Activated T-helper 1 cell treated with anti-CD3 and anti-CD28 coated beads, Interleukin-2, amount 50 U/mL, for 16 hours (primary cell): ENCODE results near the gene BIN2.

Experiments used
- DNase-seq, 2 donors: peaks; one replicate each; pipeline ENCODE4 v3.0.0-alpha.2; 2020; ENCODE audit warnings: low read depth in 1 of 2, low spot score in 1 of 2

BIN2 gene

GRCh38 chr12:51323966-51324895 lies at the start of gene BIN2:
TSS of gene BIN2 (minus strand) at chr12:51324174. CDS start at chr12:51324102, 72 bp downstream.
- DNase-seq, result peak; percentile 42 to 52

- no peak for DNase-seq
Observed at GRCh38 chr12:51373187-51373586, 49.2 kb upstream of the BIN2 start.

- no peak for DNase-seq
Observed at GRCh38 chr12:51372021-51372420, 48.0 kb upstream of the BIN2 start.

- DNase-seq, result no peak
Observed at GRCh38 chr12:51371295-51371953, 47.5 kb upstream of the BIN2 start.

DNA sequence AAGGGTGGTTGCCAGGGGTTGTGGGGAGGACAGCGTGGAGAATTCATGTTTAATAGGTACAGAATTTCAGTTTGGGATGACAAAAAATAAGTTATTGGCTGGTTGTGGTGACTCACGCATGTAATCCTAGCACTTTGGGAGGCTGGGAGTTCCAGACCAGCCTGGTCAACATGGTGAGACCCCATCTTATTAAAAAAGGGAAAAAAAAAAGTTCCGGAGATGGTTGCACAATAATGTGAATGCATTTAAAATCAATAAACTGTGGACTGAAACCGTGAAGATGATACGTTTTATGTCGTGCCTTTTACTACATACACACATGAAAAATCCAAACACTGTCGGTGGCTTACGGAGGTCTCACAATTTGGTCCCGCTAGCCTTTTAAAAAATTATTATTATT lies 46.7 kb upstream of the BIN2 start:
- DNase-seq, result no peak

GRCh38 chr12:51369581-51369980 lies 45.6 kb upstream of the BIN2 start:
- no peak for DNase-seq

DNA sequence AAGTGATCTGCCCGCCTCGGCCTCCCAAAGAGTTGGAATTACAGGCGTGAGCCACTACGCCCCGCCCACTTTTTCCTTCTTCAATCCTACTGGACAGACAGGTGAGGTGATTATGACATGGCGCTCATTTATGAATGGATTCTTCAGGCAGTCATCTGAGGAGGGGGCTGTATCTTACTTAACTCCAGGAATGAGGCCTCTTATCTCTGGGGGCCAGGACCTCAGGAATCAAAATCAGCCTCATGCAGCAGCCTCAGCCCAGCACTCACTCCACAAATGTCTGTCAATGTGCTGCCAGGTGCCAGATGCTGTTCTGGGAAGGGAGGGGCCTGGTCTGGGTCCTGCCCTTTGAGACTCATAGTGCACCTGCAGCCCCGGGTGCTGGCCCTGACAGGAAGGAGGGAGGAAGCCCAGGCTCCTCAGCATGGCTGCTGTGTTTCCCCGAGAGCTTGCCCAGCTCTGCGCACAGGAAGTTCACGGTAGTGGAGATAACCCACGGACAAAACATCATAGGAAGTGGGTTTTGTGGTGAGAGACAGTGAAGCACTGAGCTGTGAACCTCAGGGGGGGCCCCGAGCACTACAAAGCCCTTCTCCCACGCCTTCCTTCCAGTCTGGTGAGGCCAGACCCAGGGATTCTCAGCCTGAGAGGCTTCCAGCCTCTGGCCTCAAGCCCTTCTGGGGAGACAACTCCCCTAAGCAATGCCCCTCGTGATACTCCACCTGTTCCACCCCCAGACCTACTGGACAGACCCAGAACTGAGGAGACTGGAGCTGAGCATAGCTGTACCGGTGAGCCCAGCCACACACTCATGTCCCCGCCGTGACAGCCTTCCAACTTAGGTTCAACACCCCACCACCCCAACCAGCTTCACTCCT lies 44.9 kb upstream of the BIN2 start:
- DNase-seq, result peak; percentile 68 to 74

GRCh38 chr12:51365276-51365675 lies 41.3 kb upstream of the BIN2 start:
- no peak for DNase-seq

GRCh38 chr12:51364001-51364400 lies 40.0 kb upstream of the BIN2 start:
- DNase-seq, result no peak

DNA sequence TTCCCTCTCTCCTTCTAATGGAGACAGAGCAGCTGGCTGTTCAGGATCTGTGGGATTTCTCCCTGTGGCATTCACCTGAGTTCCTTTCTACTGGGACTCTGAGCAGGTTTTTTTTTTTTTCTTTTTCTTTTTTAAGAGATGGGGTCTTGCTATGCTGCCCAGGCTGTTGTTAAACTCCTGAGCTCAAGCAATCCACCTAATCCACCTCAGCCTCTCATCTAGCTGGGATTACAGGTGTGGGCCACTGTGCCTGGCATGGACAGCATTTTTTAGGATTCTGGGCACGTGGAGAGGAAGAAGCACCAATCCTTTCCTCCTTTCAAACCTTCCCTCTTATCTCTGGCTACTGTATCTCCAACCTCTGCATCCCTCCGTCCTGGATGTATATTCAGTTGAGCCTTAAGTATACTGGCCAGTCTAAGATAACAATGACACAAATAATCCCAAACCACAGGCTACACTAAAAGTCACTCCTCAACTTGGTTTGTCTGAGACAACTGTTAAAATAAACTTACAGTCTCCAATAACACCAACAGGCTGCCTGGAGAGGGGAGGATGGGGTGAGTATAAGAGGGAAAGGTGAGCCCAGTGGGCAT lies 38.9 kb upstream of the BIN2 start:
- DNase-seq, result no peak

DNA sequence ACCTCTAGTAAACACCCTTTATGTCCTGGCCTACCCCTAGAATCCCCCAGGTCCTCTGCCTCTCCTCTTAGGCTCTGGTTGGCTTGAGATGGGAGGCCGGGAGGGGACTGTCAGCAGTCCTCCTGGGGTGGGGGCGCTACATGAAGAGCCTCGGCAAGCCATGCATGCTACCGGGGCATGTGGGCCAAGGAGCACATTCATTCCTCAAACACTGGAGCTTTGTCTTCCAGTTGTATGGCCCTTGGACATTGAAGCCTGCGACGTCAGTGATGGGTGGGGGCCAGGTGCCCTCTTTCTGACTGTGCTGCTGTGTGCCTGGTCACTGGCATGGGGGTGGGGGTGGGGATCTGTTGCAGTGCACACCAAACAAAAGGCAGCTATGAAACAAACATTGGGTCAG lies 38.3 kb upstream of the BIN2 start:
- no peak for DNase-seq

DNA sequence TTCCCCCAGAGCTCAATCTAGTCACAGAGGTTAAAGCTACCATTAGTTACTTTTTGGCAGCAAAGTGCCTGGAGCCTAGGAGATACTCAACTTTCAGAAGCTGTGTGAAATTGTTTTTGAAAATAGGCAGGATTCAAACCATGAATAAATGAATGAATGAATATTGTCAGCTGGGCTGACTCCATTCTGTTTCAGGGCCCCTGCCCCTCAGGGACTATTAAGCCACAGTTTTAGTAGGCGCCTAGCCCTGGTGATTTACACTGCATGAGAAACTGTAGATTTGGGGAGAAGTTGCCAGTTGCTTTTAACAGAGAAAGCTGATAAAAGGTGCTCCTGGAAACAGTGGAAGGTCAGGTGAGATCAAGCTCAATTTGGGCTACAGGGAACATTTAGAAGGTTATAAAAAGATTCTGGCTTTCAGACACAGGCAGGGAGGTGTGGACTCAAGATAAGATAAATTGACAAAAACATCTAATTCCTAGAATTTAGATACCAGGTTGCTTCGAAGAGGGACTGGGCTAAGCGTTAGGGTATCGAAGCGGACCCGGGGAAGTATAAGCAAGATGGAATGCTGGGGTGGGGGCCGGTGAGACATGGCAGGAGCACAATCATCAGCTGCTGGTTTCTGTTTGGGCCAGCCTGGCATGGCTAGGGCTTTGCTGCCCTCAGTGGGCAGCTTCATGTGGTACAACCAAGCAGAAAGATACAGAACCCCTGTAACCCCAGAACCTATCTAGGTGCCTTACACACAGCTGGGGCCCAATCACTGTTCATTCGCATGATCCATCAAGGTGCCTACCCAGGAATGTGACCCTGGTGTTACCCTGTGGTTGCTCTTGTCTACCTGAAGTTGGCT lies 37.4 kb upstream of the BIN2 start:
- DNase-seq, result no peak

- no peak for DNase-seq
Observed at GRCh38 chr12:51360315-51360714, 36.3 kb upstream of the BIN2 start.

- no peak for DNase-seq
Observed at GRCh38 chr12:51359851-51360250, 35.9 kb upstream of the BIN2 start.

- no peak for DNase-seq
Observed at GRCh38 chr12:51358496-51358895, 34.5 kb upstream of the BIN2 start.

DNA sequence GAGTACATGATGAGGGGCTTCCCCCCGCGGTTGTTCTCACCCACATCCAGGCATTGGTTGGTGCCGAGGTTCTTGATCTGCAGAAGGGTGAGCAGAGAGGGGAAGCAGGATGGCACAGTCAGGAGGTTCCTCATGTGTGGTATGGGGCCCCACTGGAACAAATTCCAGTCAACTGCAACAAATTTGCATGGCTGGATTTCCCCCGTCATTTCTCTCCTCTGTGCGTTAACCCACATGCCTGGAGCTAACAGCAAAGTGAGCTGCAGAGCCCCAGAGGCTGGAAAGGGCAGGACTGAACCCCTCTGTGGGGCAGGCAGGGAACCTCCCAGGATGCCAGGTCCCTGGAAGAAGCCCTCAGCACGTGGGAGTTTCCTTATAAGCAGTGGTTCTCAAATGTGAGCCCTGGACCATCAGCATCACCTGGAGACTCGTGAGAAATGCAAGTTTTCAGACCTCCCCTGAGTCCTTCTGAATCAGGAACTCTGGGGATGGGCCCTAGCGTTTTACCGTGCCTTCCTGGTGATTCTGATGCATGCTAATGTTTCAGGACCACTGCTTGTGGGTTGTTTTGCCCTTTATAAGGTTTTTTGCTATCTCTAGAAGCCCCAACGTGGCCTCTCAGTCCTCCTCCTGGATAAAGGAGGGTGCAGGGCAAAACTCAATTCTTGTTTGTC lies 33.5 kb upstream of the BIN2 start:
- DNase-seq, result no peak

- no peak for DNase-seq
Observed at GRCh38 chr12:51351913-51352532, 28.0 kb upstream of the BIN2 start.

DNA sequence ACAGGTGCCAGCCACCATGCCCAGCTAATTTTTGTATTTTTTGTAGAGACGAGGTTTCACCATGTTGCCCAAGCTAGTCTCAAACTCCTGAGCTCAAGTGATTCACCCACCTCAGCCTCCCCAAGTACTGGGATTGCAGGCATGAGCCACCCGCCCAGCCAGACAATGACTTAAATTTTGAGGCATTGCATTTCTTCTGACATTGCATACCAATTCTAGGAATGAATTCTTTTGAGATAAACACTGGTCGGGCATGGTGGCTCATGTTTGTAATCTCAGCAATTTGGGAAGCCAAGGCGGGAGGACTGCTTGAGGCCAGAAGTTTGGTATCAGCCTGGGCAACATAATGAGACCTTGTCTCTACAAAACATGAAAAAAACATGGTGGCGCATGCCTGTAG lies 25.1 kb upstream of the BIN2 start:
- no peak for DNase-seq

GRCh38 chr12:51348116-51348515 lies 24.1 kb upstream of the BIN2 start:
- DNase-seq, result no peak
